Umbilical cord (tissue), 2 donors: ENCODE results near the gene EPGN. TPM values are rescaled to one million over a fixed set of nuclear protein-coding genes. Genes with fewer than 3 reads are reported as not detected.

ENCODE experiments used
- DNase-seq: peaks from one replicate; pipeline ENCODE4 v3.0.0-alpha.2; 2015; ENCODE audit warnings: low spot score
- total RNA-seq: library from RNA; depleted of rRNA; stranded (reverse); fragments of >200 nt; gene quantifications from one replicate; pipeline ENCODE4 v1.2.3, GENCODE V29; 2014; ENCODE audit warnings: low replicate concordance; ENCODE audit not compliant: insufficient read depth

Gene EPGN
- 7.0 TPM for total RNA-seq

GRCh38 chr4:74308215-74308614 lies at the start of gene EPGN:
EPGN (plus strand) TSS chr4:74308470; CDS start chr4:74308534, 64 bp downstream.
- DNase-seq = peak; percentile 55

- DNase-seq = peak; percentile 85
These were observed 49.3 kb upstream of the EPGN start for GRCh38 chr4:74258963-74259362.

- no peak for DNase-seq
These were observed 48.2 kb upstream of the EPGN start for GRCh38 chr4:74260036-74260435.

- DNase-seq = peak; percentile 42
These were observed 45.7 kb upstream of the EPGN start for GRCh38 chr4:74262522-74262921.

- no peak for DNase-seq
These were observed 44.7 kb upstream of the EPGN start for GRCh38 chr4:74263551-74263950.

GRCh38 chr4:74266081-74266480 lies 42.2 kb upstream of the EPGN start:
- no peak for DNase-seq

GRCh38 chr4:74267998-74268606 lies 40.2 kb upstream of the EPGN start:
- peak; percentile 15 for DNase-seq

- DNase-seq = no peak
These were observed 39.6 kb upstream of the EPGN start for GRCh38 chr4:74268643-74269042.

- no peak for DNase-seq
These were observed 29.8 kb upstream of the EPGN start for GRCh38 chr4:74278490-74278889.

- no peak for DNase-seq
These were observed 28.6 kb upstream of the EPGN start for GRCh38 chr4:74279716-74280115.

- no peak for DNase-seq
These were observed 25.3 kb upstream of the EPGN start for GRCh38 chr4:74282926-74283325.

GRCh38 chr4:74283614-74284013 lies 24.7 kb upstream of the EPGN start:
- no peak for DNase-seq

- DNase-seq = no peak
These were observed 24.2 kb upstream of the EPGN start for GRCh38 chr4:74284053-74284452.

- no peak for DNase-seq
These were observed 21.1 kb upstream of the EPGN start for GRCh38 chr4:74287164-74287563.

- no peak for DNase-seq
These were observed 20.5 kb upstream of the EPGN start for GRCh38 chr4:74287791-74288190.

- DNase-seq = no peak
These were observed 16.8 kb upstream of the EPGN start for GRCh38 chr4:74291471-74291870.

- no peak for DNase-seq
These were observed 16.0 kb upstream of the EPGN start for GRCh38 chr4:74292111-74292870.

- peak; percentile 9 for DNase-seq
These were observed 14.7 kb upstream of the EPGN start for GRCh38 chr4:74293558-74293957.

- no peak for DNase-seq
These were observed 13.6 kb upstream of the EPGN start for GRCh38 chr4:74294681-74295080.

- DNase-seq = no peak
These were observed 10.7 kb upstream of the EPGN start for GRCh38 chr4:74297539-74297938.

GRCh38 chr4:74304095-74304625 lies 4.1 kb upstream of the EPGN start:
- DNase-seq = peak; percentile 23

GRCh38 chr4:74305000-74305399 lies 3.3 kb upstream of the EPGN start:
- DNase-seq = no peak

GRCh38 chr4:74307170-74307569 lies 1.1 kb upstream of the EPGN start:
- no peak for DNase-seq
